ENCODE results near the gene ITGB1.

ITGB1 gene

GRCh38 chr10:32982911-32983909, 25.2 kb upstream of the ITGB1 start:
- DNase-seq (ENCODE audit: low spot score): no peak
- H3K4me1 ChIP-seq (ENCODE audit: control insufficient read depth in 2 of 2, insufficient read depth in 1 of 2, low read depth in 1 of 2, low read length in 2 of 2): peaks cover 2 to 30% of the 10 kb centered on the region in 2 donors
- no peak overlapping the region for H2BK12ac ChIP-seq (ENCODE audit: low read length)
- H3K36me3 ChIP-seq (replicated peaks in 1 of 2; ENCODE audit: control insufficient read depth in 2 of 2, insufficient read depth in 2 of 2, low read length in 2 of 2): no peaks in the 10 kb centered on the region
- H3K27ac ChIP-seq (replicated peaks; ENCODE audit: low read length): no peak overlapping the region
- H3K27me3 ChIP-seq (ENCODE audit: control insufficient read depth in 3 of 3, insufficient read depth in 3 of 3, low read depth in 1 of 3, low read length in 3 of 3): no peaks in the 10 kb centered on the region
- no peak overlapping the region for H2BK120ac ChIP-seq (ENCODE audit: low read depth, low read length)
- H3K79me1 ChIP-seq (ENCODE audit: low read depth, low read length): no peaks in the 10 kb centered on the region
- no peak overlapping the region for H2AK5ac ChIP-seq (ENCODE audit: low read depth, low read length)
- H3K9me3 ChIP-seq (replicated peaks in 1 of 2; ENCODE audit: control insufficient read depth in 2 of 2, insufficient read depth in 1 of 2, low read depth in 1 of 2, low read length in 2 of 2): no peaks in the 10 kb centered on the region
- H4K8ac ChIP-seq (ENCODE audit: low read depth, low read length): no peak overlapping the region
- H3K4me2 ChIP-seq (ENCODE audit: insufficient read depth, low read length, poor library complexity, severe bottlenecking): no peak overlapping the region
- H3K14ac ChIP-seq (ENCODE audit: low read length): no peak overlapping the region
- no peak overlapping the region for H3K23ac ChIP-seq (ENCODE audit: low read depth, low read length, poor library complexity)
- H2BK5ac ChIP-seq (ENCODE audit: low read length): no peak overlapping the region
- no peak overlapping the region for H2BK15ac ChIP-seq (ENCODE audit: low read length)
- H4K91ac ChIP-seq (ENCODE audit: low read depth, low read length, poor library complexity): no peak overlapping the region
- no peak overlapping the region for H3K9ac ChIP-seq (ENCODE audit: low read depth, low read length, poor library complexity)
- H3K4ac ChIP-seq (ENCODE audit: low read length): no peak overlapping the region
- H2AFZ ChIP-seq (ENCODE audit: low read length): peak overlapping the region; percentile 61
- no peak overlapping the region for H3K18ac ChIP-seq (ENCODE audit: low read length)
- no CpG with 5 or more reads among the region's 4 CpGs for WGBS, 2 donors (ENCODE audit: extremely low coverage in 2 of 2, insufficient read length in 2 of 2, insufficient replicate concordance in 1 of 2)
- H3K4me3 ChIP-seq (ENCODE audit: low read length in 2 of 2): no peak overlapping the region

- no peak overlapping the region for H3K4me2 ChIP-seq (ENCODE audit: insufficient read depth, low read length, poor library complexity, severe bottlenecking)
- no peak overlapping the region for H4K8ac ChIP-seq (ENCODE audit: low read depth, low read length)
- H3K36me3 ChIP-seq (replicated peaks in 1 of 2; ENCODE audit: control insufficient read depth in 2 of 2, insufficient read depth in 2 of 2, low read length in 2 of 2): no peaks in the 10 kb centered on the region
- no peak overlapping the region for H3K4ac ChIP-seq (ENCODE audit: low read length)
- H2BK5ac ChIP-seq (ENCODE audit: low read length): no peak overlapping the region
- peaks cover 2 to 30% of the 10 kb centered on the region in 2 donors for H3K4me1 ChIP-seq (ENCODE audit: control insufficient read depth in 2 of 2, insufficient read depth in 1 of 2, low read depth in 1 of 2, low read length in 2 of 2)
- no peak overlapping the region for H4K91ac ChIP-seq (ENCODE audit: low read depth, low read length, poor library complexity)
- H3K23ac ChIP-seq (ENCODE audit: low read depth, low read length, poor library complexity): no peak overlapping the region
- no peak overlapping the region for H3K18ac ChIP-seq (ENCODE audit: low read length)
- H3K4me3 ChIP-seq (ENCODE audit: low read length in 2 of 2): no peak overlapping the region
- no peak overlapping the region for H3K9ac ChIP-seq (ENCODE audit: low read depth, low read length, poor library complexity)
- H3K14ac ChIP-seq (ENCODE audit: low read length): no peak overlapping the region
- H2AFZ ChIP-seq (ENCODE audit: low read length): peak overlapping the region; percentile 52
- WGBS, 2 donors (ENCODE audit: extremely low coverage in 2 of 2, insufficient read length in 2 of 2, insufficient replicate concordance in 1 of 2): no CpG with 5 or more reads among the region's 9 CpGs
- H2AK5ac ChIP-seq (ENCODE audit: low read depth, low read length): no peak overlapping the region
- H3K79me1 ChIP-seq (ENCODE audit: low read depth, low read length): no peaks in the 10 kb centered on the region
- H3K9me3 ChIP-seq (replicated peaks in 1 of 2; ENCODE audit: control insufficient read depth in 2 of 2, insufficient read depth in 1 of 2, low read depth in 1 of 2, low read length in 2 of 2): no peaks in the 10 kb centered on the region
- H2BK15ac ChIP-seq (ENCODE audit: low read length): no peak overlapping the region
- H3K27ac ChIP-seq (replicated peaks; ENCODE audit: low read length): no peak overlapping the region
- no peak for DNase-seq (ENCODE audit: low spot score)
- no peak overlapping the region for H2BK12ac ChIP-seq (ENCODE audit: low read length)
- no peak overlapping the region for H2BK120ac ChIP-seq (ENCODE audit: low read depth, low read length)
- no peaks in the 10 kb centered on the region for H3K27me3 ChIP-seq (ENCODE audit: control insufficient read depth in 3 of 3, insufficient read depth in 3 of 3, low read depth in 1 of 3, low read length in 3 of 3)
Measured at GRCh38 chr10:32982293-32982709, 24.3 kb upstream of the ITGB1 start.

- no peak overlapping the region for H3K18ac ChIP-seq (ENCODE audit: low read length)
- H3K4me2 ChIP-seq (ENCODE audit: insufficient read depth, low read length, poor library complexity, severe bottlenecking): no peak overlapping the region
- no peak overlapping the region for H2AK5ac ChIP-seq (ENCODE audit: low read depth, low read length)
- DNase-seq (ENCODE audit: low spot score): no peak
- no peak overlapping the region for H3K23ac ChIP-seq (ENCODE audit: low read depth, low read length, poor library complexity)
- no peak overlapping the region for H2BK120ac ChIP-seq (ENCODE audit: low read depth, low read length)
- H3K9ac ChIP-seq (ENCODE audit: low read depth, low read length, poor library complexity): no peak overlapping the region
- H3K27me3 ChIP-seq (ENCODE audit: control insufficient read depth in 3 of 3, insufficient read depth in 3 of 3, low read depth in 1 of 3, low read length in 3 of 3): no peaks in the 10 kb centered on the region
- no peak overlapping the region for H3K4ac ChIP-seq (ENCODE audit: low read length)
- H3K36me3 ChIP-seq (replicated peaks in 1 of 2; ENCODE audit: control insufficient read depth in 2 of 2, insufficient read depth in 2 of 2, low read length in 2 of 2): no peaks in the 10 kb centered on the region
- no peaks in the 10 kb centered on the region for H3K79me1 ChIP-seq (ENCODE audit: low read depth, low read length)
- H4K91ac ChIP-seq (ENCODE audit: low read depth, low read length, poor library complexity): no peak overlapping the region
- no peak overlapping the region for H2BK12ac ChIP-seq (ENCODE audit: low read length)
- H3K4me1 ChIP-seq (ENCODE audit: control insufficient read depth in 2 of 2, insufficient read depth in 1 of 2, low read depth in 1 of 2, low read length in 2 of 2): peaks cover 2 to 30% of the 10 kb centered on the region in 2 donors
- H3K4me3 ChIP-seq (ENCODE audit: low read length in 2 of 2): no peak overlapping the region
- H3K27ac ChIP-seq (replicated peaks; ENCODE audit: low read length): no peak overlapping the region
- H2AFZ ChIP-seq (ENCODE audit: low read length): peak overlapping the region; percentile 52
- no peak overlapping the region for H2BK5ac ChIP-seq (ENCODE audit: low read length)
- H2BK15ac ChIP-seq (ENCODE audit: low read length): no peak overlapping the region
- H3K14ac ChIP-seq (ENCODE audit: low read length): no peak overlapping the region
- H4K8ac ChIP-seq (ENCODE audit: low read depth, low read length): no peak overlapping the region
- whole genome bisulfite sequencing, 2 donors (ENCODE audit: extremely low coverage in 2 of 2, insufficient read length in 2 of 2, insufficient replicate concordance in 1 of 2): no CpG with 5 or more reads among the region's 4 CpGs
- no peaks in the 10 kb centered on the region for H3K9me3 ChIP-seq (replicated peaks in 1 of 2; ENCODE audit: control insufficient read depth in 2 of 2, insufficient read depth in 1 of 2, low read depth in 1 of 2, low read length in 2 of 2)
Measured at GRCh38 chr10:32981760-32982159, 23.7 kb upstream of the ITGB1 start.
